GM12873 (cell line): Measurements from ENCODE around the gene TOMM70.

Experiments used
- TF ChIP-seq, protein P1 (sequence below): IDR thresholded peaks from 2 replicates; pipeline ENCODE4 v1.5.1; 2012; ENCODE audit warnings: low read depth, mild to moderate bottlenecking, moderate library complexity, low read length, control low read depth; ENCODE audit not compliant: insufficient read depth; ENCODE audit errors: missing control alignments

Gene TOMM70

DNA sequence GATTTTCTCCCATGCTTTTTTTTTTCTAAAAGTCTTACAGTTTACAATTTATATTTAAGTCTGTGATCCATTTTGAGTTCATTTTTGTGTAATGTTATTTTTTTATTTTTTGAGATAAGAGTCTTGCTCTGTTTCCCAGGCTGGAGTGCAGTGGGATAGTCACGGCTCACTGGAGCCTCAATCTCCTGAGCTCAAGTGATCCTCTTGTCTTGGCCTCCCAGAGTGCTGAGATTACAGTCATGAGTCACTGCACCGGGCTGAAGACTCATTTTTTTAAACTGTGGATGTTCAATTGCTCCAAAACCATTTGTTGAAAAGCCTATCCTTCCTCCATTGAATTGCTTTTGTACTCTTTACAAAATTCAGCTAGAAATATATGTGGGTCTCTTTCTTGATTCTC is 20.0 kb upstream of the TOMM70 start:
- TF ChIP-seq, protein P1, sequence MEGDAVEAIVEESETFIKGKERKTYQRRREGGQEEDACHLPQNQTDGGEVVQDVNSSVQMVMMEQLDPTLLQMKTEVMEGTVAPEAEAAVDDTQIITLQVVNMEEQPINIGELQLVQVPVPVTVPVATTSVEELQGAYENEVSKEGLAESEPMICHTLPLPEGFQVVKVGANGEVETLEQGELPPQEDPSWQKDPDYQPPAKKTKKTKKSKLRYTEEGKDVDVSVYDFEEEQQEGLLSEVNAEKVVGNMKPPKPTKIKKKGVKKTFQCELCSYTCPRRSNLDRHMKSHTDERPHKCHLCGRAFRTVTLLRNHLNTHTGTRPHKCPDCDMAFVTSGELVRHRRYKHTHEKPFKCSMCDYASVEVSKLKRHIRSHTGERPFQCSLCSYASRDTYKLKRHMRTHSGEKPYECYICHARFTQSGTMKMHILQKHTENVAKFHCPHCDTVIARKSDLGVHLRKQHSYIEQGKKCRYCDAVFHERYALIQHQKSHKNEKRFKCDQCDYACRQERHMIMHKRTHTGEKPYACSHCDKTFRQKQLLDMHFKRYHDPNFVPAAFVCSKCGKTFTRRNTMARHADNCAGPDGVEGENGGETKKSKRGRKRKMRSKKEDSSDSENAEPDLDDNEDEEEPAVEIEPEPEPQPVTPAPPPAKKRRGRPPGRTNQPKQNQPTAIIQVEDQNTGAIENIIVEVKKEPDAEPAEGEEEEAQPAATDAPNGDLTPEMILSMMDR, result no peak

DNA sequence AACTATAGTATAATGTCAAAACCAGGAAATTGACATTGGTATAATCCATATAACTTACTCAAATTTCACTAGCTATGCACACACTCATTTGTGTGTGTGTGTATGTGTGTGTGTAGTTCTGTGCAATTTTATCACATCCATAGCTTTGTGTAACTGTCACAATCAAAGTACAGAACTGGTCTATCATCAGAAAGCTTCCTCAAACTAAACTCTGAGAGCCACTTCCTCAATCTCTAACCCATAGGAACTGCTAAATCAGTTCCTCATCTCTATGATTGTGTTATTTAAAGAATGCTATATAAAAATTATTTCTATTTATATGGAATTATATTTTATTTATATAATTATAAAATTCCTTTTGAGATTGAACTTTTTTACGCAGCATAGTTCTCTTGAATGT is 18.5 kb upstream of the TOMM70 start:
- TF ChIP-seq, protein P1, result no peak

DNA sequence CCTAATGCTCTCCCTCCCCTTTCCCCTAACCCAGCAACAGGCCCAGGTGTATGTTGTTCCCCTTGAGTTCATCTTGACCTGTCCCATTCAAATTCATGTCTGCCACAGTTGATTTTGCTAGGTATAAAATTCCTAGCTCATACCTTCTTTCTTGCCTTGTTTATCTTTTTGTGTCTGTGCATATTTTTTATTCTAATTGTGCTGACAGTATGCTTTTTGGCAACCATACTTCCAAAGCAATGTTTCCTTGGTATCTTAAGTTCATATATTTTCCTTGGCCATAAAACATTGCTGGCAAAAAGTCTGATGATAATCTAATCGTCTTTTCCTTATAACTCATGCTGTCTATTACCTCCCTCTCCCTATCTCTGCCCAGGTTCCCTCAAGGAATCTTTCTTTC is 16.0 kb upstream of the TOMM70 start:
- TF ChIP-seq, protein P1, result no peak

DNA sequence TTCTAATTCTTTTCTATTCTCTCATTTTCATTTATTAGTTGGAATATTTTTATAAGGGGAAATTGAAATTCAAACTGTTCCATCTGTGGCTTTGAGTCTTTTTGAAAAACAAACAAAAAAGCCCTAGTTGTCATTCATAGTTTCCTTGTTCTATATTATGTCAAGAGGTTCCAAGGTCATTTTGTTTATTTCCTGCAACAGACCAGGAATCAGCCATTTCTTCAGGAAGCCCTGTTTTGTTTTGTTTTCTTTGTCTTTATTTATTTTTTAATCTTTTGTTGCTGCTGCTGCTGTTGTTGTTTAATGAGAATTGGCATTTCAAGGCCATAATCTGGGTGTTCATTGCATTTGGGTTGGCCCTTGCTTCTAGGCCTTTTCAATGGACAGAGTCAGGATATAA is 15.3 kb upstream of the TOMM70 start:
- TF ChIP-seq, protein P1, result no peak

DNA sequence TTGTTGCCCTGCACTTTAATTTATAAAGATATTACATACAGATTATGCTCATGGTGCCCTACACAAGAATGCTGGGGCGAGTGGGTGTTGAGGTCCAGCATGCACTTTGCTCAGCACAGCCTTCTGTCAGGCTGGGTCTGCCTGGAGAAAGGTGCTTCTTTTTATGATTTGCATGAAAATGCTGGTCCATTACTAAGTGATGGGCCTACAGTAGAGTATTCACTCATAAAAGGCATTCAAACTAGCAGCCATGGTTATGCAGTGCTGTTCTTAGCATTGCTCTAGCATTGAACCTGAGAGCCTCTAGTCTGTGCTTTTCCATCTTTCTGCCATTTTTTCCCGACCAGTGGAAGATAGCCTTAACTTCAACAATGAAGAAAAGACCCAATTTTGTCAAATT is 12.7 kb upstream of the TOMM70 start:
- TF ChIP-seq, protein P1, result no peak

DNA sequence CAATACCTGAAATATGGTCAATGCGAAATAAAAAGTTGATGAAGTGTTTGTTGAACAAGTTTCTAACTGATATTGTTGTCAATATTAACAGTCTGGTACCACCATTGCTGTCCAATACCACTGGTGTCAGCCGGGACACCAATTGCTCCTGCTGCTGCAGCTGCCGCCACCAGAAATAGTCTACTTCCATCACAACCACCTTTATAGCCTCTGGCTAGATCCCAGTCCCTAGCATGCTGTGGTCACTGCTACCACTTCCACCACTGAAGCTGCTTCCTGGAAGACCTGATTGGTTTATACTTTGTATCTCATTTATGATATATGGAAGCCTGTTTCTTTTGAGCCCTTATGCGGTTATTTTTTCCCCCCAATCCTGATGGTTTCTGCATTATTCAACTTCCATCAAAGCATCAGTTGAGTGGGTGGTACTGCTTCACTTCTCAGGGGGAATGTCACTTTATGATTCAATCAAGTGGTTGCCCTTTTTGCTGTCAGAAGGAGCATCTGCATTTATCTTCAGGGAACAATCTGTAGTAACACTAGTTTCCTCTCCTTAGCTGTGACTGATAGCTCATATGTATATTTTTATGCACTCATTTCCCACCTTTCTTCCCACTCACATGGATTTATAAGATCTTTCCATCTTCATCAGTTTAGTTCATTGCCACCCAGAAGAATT is 12.2 kb upstream of the TOMM70 start:
- TF ChIP-seq, protein P1, result no peak

DNA sequence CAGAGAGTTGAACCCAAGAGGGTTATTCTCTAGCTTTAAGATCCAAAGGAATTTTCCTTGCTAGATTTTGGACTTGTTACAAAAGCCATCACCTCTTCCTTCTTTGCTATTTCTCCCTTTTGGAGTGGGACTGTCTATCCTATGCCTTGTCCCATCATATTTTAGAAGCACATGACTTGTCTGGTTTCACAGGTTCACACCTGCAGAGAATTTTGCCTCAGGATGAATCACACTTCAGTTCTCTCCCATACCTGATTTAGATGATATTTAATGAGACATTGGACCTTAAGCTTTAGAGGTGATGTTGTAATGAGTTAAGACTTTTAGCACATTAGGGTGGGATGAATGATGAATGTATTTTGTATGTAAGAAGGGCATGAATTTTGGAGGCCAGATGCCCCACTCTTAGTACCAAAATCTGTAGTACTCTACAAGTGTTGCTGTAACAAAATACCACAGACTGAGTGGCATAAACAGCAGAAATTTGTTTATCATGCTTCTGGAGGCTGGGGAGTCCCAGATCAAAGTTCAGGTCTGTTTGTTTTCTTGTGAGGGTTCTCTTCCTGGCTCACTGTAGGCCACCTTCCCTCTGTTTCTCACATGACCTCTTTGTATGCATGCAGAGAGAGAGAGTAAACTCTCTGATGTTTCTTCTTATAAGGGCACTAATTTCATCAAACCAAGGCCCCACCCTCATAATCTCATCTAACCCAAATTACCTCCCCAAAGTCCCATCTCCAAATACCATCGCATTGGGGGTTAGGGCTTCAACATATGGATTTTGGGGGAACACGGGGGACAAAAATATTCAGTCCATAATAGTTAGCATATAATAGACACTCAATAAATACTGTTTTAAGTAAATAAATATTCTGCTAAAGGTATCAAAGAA is 10.4 kb upstream of the TOMM70 start:
- TF ChIP-seq, protein P1, result no peak
